Esophagus squamous epithelium (tissue), 4 donors: ENCODE measurements around the gene DLG3.

ENCODE experiments used
- CTCF ChIP-seq, 6 experiments: fragments of 450-650 bp in 4 of 6; fragments of 200-600 bp in 2 of 6; sonication (generic) in 2 of 6; IDR thresholded peaks; one replicate each; pipeline ENCODE4 v1.5.1; 2016 to 2019; ENCODE audit warnings: antibody characterized with exemption in 6 of 6, mild to moderate bottlenecking in 4 of 6, moderate library complexity in 4 of 6
- POLR2A ChIP-seq, 4 donors: fragments of 450-650 bp; IDR thresholded peaks; one replicate each; pipeline ENCODE4 v1.6.1; 2017; ENCODE audit warnings: antibody characterized with exemption in 4 of 4, mild to moderate bottlenecking in 4 of 4, moderate library complexity in 3 of 4

- no peak for TF ChIP-seq CTCF (IDR thresholded peaks at IDR 0.05)
- no peak for TF ChIP-seq POLR2A (IDR thresholded peaks at IDR 0.05)
Measured at GRCh38 chrX:70468709-70469108, 24.1 kb downstream of the DLG3 start.
